GM10248 (cell line): ENCODE data around the gene ABCB8.

Experiments
- CTCF ChIA-PET: fragments of 300-600 bp; sonication (Branson Sonifier 250); formaldehyde crosslinking; extraction: SDS; loops from one replicate; lab custom pipeline; 2021; ENCODE audit warnings: antibody characterized with exemption; lab: Yijun Ruan, JAX
- POLR2A ChIA-PET: fragments of 350-650 bp; sonication (Branson Sonifier 250); formaldehyde crosslinking; extraction: SDS; loops from one replicate; lab custom pipeline; 2020; ENCODE audit warnings: antibody characterized with exemption; lab: Yijun Ruan, JAX
- DNase-seq: peaks from one replicate; pipeline ENCODE4 v3.0.0; 2012; ENCODE audit errors: extremely low spot score
- CTCF ChIP-seq: IDR thresholded peaks from 2 replicates; pipeline ENCODE4 v1.5.1; 2012; ENCODE audit warnings: mild to moderate bottlenecking, low read depth; ENCODE audit errors: extremely low read depth, missing control alignments, control extremely low read depth

The ABCB8 gene

GRCh38 chr7:151065516-151065915, 37.3 kb downstream of the ABCB8 start:
- CTCF ChIA-PET, result no interaction called here
- no peak for DNase-seq
- no peak for TF ChIP-seq CTCF
- POLR2A ChIA-PET, result interaction anchor here (0.6 kb wide), 1 partner anchor 1066 kb away, joined by 3 read pairs; no protein-coding TSS in a partner anchor

GRCh38 chr7:151066273-151066974, 38.2 kb downstream of the ABCB8 start:
- no peak for DNase-seq
- ChIA-PET POLR2A (interaction anchor here (0.6 kb wide), 1 partner anchor 1065 kb away, joined by 3 read pairs; no protein-coding TSS in a partner anchor), CTCF (interaction anchor here (0.8 to 1.5 kb wide), 3 partner anchors 10 to 58 kb away, joined by 3 to 4 read pairs (median 4); no protein-coding TSS in a partner anchor)
- no peak for TF ChIP-seq CTCF

- POLR2A ChIA-PET, result no interaction called here
- no peak for DNase-seq
- no peak for TF ChIP-seq CTCF
- CTCF ChIA-PET, result interaction anchor here (0.8 to 1.5 kb wide), 3 partner anchors 16 to 56 kb away, joined by 3 to 4 read pairs (median 3); no protein-coding TSS in a partner anchor
Observed at GRCh38 chr7:151068069-151068773, 40.0 kb downstream of the ABCB8 start.

- POLR2A ChIA-PET, result no interaction called here
- no peak for DNase-seq
- TF ChIP-seq CTCF, result no peak
- CTCF ChIA-PET, result no interaction called here
Observed at GRCh38 chr7:151069841-151070573, 41.8 kb downstream of the ABCB8 start.

GRCh38 chr7:151070574-151070960, 42.3 kb downstream of the ABCB8 start:
- no peak for TF ChIP-seq CTCF
- CTCF ChIA-PET, result no interaction called here
- DNase-seq, result no peak
- POLR2A ChIA-PET, result no interaction called here
